HG03571 (cell line): Measurements from ENCODE around the gene ACTC1.

Source experiments
- ATAC-seq: cut with Tn5 transposase; IDR thresholded peaks from one replicate; pipeline ENCODE4 v1.9.1; 2021; ENCODE audit not compliant: unreplicated experiment

ACTC1 gene

GRCh38 chr15:34759992-34760391 lies 35.4 kb downstream of the ACTC1 start:
- ATAC-seq, result no peak

GRCh38 chr15:34759347-34759746 lies 36.0 kb downstream of the ACTC1 start:
- no peak for ATAC-seq

- ATAC-seq, result no peak
These were observed 38.1 kb downstream of the ACTC1 start for GRCh38 chr15:34757262-34757661.

- no peak for ATAC-seq
These were observed 40.0 kb downstream of the ACTC1 start for GRCh38 chr15:34755419-34755773.

GRCh38 chr15:34754674-34755418 lies 40.5 kb downstream of the ACTC1 start, which contains the start of gene GJD2:
GJD2 (minus strand) TSS chr15:34754998; CDS start chr15:34754488, 510 bp downstream.
- ATAC-seq, result no peak

GRCh38 chr15:34754171-34754601 lies 41.2 kb downstream of the ACTC1 start:
- ATAC-seq, result no peak

- ATAC-seq, result no peak
These were observed 42.0 kb downstream of the ACTC1 start for GRCh38 chr15:34753236-34753894.

- ATAC-seq, result no peak
These were observed 45.7 kb downstream of the ACTC1 start for GRCh38 chr15:34749691-34750090.
